HEK293 (cell line): ENCODE measurements around the gene ZNF219.

Source experiments
- CTCF ChIA-PET: fragments of 350-600 bp; formaldehyde crosslinking; extraction: SDS; loops from one replicate; lab custom pipeline; 2021; ENCODE audit warnings: antibody characterized with exemption; lab: Yijun Ruan, JAX
- POLR2A ChIA-PET: fragments of 300-600 bp; formaldehyde crosslinking; extraction: SDS; loops from one replicate; lab custom pipeline; 2020; ENCODE audit warnings: antibody characterized with exemption, inconsistent platforms; lab: Yijun Ruan, JAX
- H3K27ac ChIP-seq: fragments of 200-500 bp; sonication (Bioruptor generic); 2 replicates; pipeline ENCODE4 v1.5.1; 2014; ENCODE audit warnings: low read depth, low read length, control low read depth, inconsistent platforms; ENCODE audit errors: extremely low read depth
- H3K36me3 ChIP-seq, 2 experiments: fragments of 200-500 bp in 1 of 2; sonication (Bioruptor generic) in 1 of 2; 1 replicate in 1 of 2; 2 replicates in 1 of 2; pipeline ENCODE4 v1.5.1; 2014 to 2017; ENCODE audit warnings: inconsistent platforms in 2 of 2, low read length in 2 of 2; ENCODE audit not compliant: control insufficient read depth in 2 of 2, insufficient read depth in 1 of 2
- H3K4me1 ChIP-seq: fragments of 200-500 bp; sonication (Bioruptor generic); 2 replicates; pipeline ENCODE4 v1.5.1; 2014; ENCODE audit warnings: mild to moderate bottlenecking, low read length, inconsistent platforms; ENCODE audit not compliant: control insufficient read depth, insufficient read depth
- H3K4me3 ChIP-seq: 2 replicates; pipeline ENCODE4 v1.5.1; 2011; ENCODE audit warnings: low read depth, mild to moderate bottlenecking, control low read depth, low read length, moderate library complexity
- H3K9me3 ChIP-seq: fragments of 200-500 bp; sonication (Bioruptor generic); 2 replicates; pipeline ENCODE4 v1.5.1; 2014; ENCODE audit warnings: low read depth, low read length, inconsistent platforms; ENCODE audit not compliant: control insufficient read depth, insufficient read depth
- BCL11B ChIP-seq: fragments of 450-650 bp; formaldehyde crosslinking; IDR thresholded peaks from 2 replicates; pipeline ENCODE4 v1.5.1; 2016; ENCODE audit warnings: low read depth, missing biosample characterization, missing genetic modification characterization
- GLI4 ChIP-seq: fragments of 450-650 bp; formaldehyde crosslinking; IDR thresholded peaks from 2 replicates; pipeline ENCODE4 v1.5.1; 2016; ENCODE audit warnings: missing biosample characterization, missing genetic modification characterization
- GLIS2 ChIP-seq: fragments of 450-650 bp; formaldehyde crosslinking; IDR thresholded peaks from 2 replicates; pipeline ENCODE4 v1.5.1; 2016; ENCODE audit warnings: missing biosample characterization, missing genetic modification characterization
- KLF10 ChIP-seq: fragments of 450-650 bp; IDR thresholded peaks from 2 replicates; pipeline ENCODE4 v1.5.1; 2018; ENCODE audit warnings: missing biosample characterization, mild to moderate bottlenecking, missing genetic modification characterization
- KLF16 ChIP-seq: fragments of 450-650 bp; formaldehyde crosslinking; IDR thresholded peaks from 2 replicates; pipeline ENCODE4 v1.5.1; 2017; ENCODE audit warnings: missing biosample characterization, missing genetic modification characterization
- RBAK ChIP-seq: fragments of 450-650 bp; formaldehyde crosslinking; IDR thresholded peaks from 2 replicates; pipeline ENCODE4 v1.5.1; 2016; ENCODE audit warnings: missing biosample characterization, missing genetic modification characterization
- REPIN1 ChIP-seq: fragments of 450-650 bp; formaldehyde crosslinking; IDR thresholded peaks from 2 replicates; pipeline ENCODE4 v1.5.1; 2017; ENCODE audit warnings: missing biosample characterization, missing genetic modification characterization, low read depth
- SP7 ChIP-seq: fragments of 450-650 bp; formaldehyde crosslinking; IDR thresholded peaks from 2 replicates; pipeline ENCODE4 v1.5.1; 2016; ENCODE audit warnings: missing biosample characterization, missing genetic modification characterization
- YY1 ChIP-seq: fragments of 450-650 bp; formaldehyde crosslinking; IDR thresholded peaks from 2 replicates; pipeline ENCODE4 v1.5.1; 2018; ENCODE audit warnings: missing biosample characterization, missing genetic modification characterization
- YY2 ChIP-seq: fragments of 450-650 bp; formaldehyde crosslinking; IDR thresholded peaks from 2 replicates; pipeline ENCODE4 v1.5.1; 2016; ENCODE audit warnings: missing biosample characterization, missing genetic modification characterization
- ZBTB1 ChIP-seq: fragments of 450-650 bp; formaldehyde crosslinking; IDR thresholded peaks from 2 replicates; pipeline ENCODE4 v1.5.1; 2016; ENCODE audit warnings: missing biosample characterization, missing genetic modification characterization
- ZBTB20 ChIP-seq: fragments of 450-650 bp; formaldehyde crosslinking; IDR thresholded peaks from 2 replicates; pipeline ENCODE4 v1.5.1; 2016; ENCODE audit warnings: missing biosample characterization, missing genetic modification characterization
- ZNF114 ChIP-seq: fragments of 450-650 bp; formaldehyde crosslinking; IDR thresholded peaks from 2 replicates; pipeline ENCODE4 v1.5.0; 2017; ENCODE audit warnings: missing biosample characterization, missing genetic modification characterization
- ZNF239 ChIP-seq: fragments of 450-650 bp; formaldehyde crosslinking; IDR thresholded peaks from 2 replicates; pipeline ENCODE4 v1.5.1; 2016; ENCODE audit warnings: missing biosample characterization, missing genetic modification characterization
- ZNF37A ChIP-seq: fragments of 450-650 bp; IDR thresholded peaks from 2 replicates; pipeline ENCODE4 v1.5.1; 2018; ENCODE audit warnings: missing biosample characterization, missing genetic modification characterization
- ZNF423 ChIP-seq: fragments of 450-650 bp; formaldehyde crosslinking; IDR thresholded peaks from 2 replicates; pipeline ENCODE4 v1.5.1; 2016; ENCODE audit warnings: missing biosample characterization, missing genetic modification characterization
- ZNF426 ChIP-seq: fragments of 450-650 bp; formaldehyde crosslinking; IDR thresholded peaks from 2 replicates; pipeline ENCODE4 v1.5.1; 2017; ENCODE audit warnings: missing biosample characterization, missing genetic modification characterization, mild to moderate bottlenecking, inconsistent platforms, moderate library complexity
- ZNF433 ChIP-seq: fragments of 450-650 bp; formaldehyde crosslinking; IDR thresholded peaks from 2 replicates; pipeline ENCODE4 v1.5.1; 2016; ENCODE audit warnings: missing biosample characterization, missing genetic modification characterization, low read depth
- ZNF600 ChIP-seq: fragments of 450-650 bp; formaldehyde crosslinking; IDR thresholded peaks from 2 replicates; pipeline ENCODE4 v1.5.1; 2016; ENCODE audit warnings: missing biosample characterization, missing genetic modification characterization
- ZNF658 ChIP-seq: fragments of 450-650 bp; formaldehyde crosslinking; IDR thresholded peaks from 2 replicates; pipeline ENCODE4; 2016; ENCODE audit warnings: missing biosample characterization, missing genetic modification characterization
- ZNF768 ChIP-seq: fragments of 450-650 bp; formaldehyde crosslinking; IDR thresholded peaks from 2 replicates; pipeline ENCODE4 v1.5.1; 2018; ENCODE audit warnings: missing biosample characterization, mild to moderate bottlenecking, missing genetic modification characterization
- ZNF792 ChIP-seq: fragments of 450-650 bp; formaldehyde crosslinking; IDR thresholded peaks from 2 replicates; pipeline ENCODE4 v1.5.1; 2016; ENCODE audit warnings: missing biosample characterization, missing genetic modification characterization
- ZNF843 ChIP-seq: fragments of 450-650 bp; formaldehyde crosslinking; IDR thresholded peaks from 2 replicates; pipeline ENCODE4 v1.5.1; 2016; ENCODE audit warnings: missing biosample characterization, missing genetic modification characterization
- TF ChIP-seq, protein P1 (sequence below): fragments of 450-650 bp; formaldehyde crosslinking; IDR thresholded peaks from 2 replicates; pipeline ENCODE4 v1.5.1; 2016; ENCODE audit warnings: missing biosample characterization, missing genetic modification characterization
- TF ChIP-seq, protein P2 (sequence below): fragments of 450-650 bp; formaldehyde crosslinking; IDR thresholded peaks from 2 replicates; pipeline ENCODE4 v1.5.1; 2017; ENCODE audit warnings: missing biosample characterization, missing genetic modification characterization
- TF ChIP-seq, protein P3 (sequence below): fragments of 450-650 bp; formaldehyde crosslinking; IDR thresholded peaks from 2 replicates; pipeline ENCODE4 v1.5.1; 2016; ENCODE audit warnings: missing biosample characterization, missing genetic modification characterization
- TF ChIP-seq, protein P4 (sequence below): fragments of 450-650 bp; formaldehyde crosslinking; IDR thresholded peaks from 2 replicates; pipeline ENCODE4 v1.5.1; 2017; ENCODE audit warnings: missing biosample characterization, missing genetic modification characterization

The ZNF219 gene

DNA sequence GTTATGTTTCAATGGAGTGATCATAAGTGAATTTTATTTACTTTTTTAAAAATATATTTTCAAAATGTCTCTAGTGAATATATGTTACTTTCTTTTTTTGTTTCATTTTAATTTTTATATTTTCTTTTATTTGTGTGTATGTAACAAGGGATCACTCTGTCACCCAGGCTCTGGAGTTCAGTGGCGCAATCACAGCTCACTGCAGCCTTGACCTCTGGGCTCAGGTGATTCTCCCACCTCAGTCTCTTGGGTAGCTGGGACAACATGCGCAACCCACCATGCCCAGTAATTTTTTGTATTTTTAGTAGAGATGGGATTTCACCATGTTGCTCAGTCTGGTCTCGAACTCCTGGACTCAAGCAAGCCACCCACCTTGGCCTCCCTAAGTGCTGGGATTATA, 20.5 kb upstream of the ZNF219 start:
- no peaks in the 10 kb centered on the region; a peak in 1 of 3 replicates for H3K36me3 ChIP-seq
- no peaks in the 10 kb centered on the region for H3K9me3 ChIP-seq
- H3K27ac ChIP-seq, result no peak overlapping the region
- H3K4me3 ChIP-seq, result no peak overlapping the region
- ChIA-PET POLR2A (no interaction called here), CTCF (interaction anchor here (0.7 to 1.4 kb wide), 3 partner anchors 14 to 147 kb away, joined by 3 to 6 read pairs (median 3); no protein-coding TSS in a partner anchor)
- no peak for TF ChIP-seq REPIN1
- no peak for TF ChIP-seq ZNF768
- TF ChIP-seq ZNF37A, result no peak
- TF ChIP-seq ZNF658 (tag by site-specific recombination), result no peak
- TF ChIP-seq, protein P1, sequence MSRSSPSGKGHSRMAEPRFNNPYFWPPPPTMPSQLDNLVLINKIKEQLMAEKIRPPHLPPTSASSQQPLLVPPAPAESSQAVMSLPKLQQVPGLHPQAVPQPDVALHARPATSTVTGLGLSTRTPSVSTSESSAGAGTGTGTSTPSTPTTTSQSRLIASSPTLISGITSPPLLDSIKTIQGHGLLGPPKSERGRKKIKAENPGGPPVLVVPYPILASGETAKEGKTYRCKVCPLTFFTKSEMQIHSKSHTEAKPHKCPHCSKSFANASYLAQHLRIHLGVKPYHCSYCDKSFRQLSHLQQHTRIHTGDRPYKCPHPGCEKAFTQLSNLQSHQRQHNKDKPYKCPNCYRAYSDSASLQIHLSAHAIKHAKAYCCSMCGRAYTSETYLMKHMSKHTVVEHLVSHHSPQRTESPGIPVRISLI (tag by site-specific recombination), result no peak
- TF ChIP-seq ZBTB1 (tag by site-specific recombination), result no peak
- TF ChIP-seq, protein P2, sequence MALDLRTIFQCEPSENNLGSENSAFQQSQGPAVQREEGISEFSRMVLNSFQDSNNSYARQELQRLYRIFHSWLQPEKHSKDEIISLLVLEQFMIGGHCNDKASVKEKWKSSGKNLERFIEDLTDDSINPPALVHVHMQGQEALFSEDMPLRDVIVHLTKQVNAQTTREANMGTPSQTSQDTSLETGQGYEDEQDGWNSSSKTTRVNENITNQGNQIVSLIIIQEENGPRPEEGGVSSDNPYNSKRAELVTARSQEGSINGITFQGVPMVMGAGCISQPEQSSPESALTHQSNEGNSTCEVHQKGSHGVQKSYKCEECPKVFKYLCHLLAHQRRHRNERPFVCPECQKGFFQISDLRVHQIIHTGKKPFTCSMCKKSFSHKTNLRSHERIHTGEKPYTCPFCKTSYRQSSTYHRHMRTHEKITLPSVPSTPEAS, result no peak
- no peak for TF ChIP-seq GLI4 (tag by site-specific recombination)
- TF ChIP-seq, all 188 proteins: peak for 0
- H3K4me1 ChIP-seq, result no peaks in the 10 kb centered on the region

DNA sequence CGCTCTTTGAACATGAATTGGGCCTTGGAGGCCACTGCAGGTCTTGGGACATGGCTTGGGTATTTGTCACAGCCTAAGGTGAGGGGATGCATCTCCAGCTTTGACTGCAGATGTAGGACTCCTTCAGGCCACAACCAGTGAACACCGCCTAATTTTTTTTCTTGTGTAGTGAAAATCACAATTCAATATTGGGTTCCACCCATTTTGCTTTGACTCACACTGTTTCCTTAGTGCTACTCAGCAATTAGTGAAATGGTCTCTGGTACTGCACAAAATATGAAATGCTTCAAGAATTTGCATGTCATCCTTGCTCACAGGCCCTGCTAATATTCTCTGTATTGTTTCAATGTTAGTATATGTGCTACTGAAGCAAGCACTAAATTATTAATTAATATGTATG, 14.9 kb upstream of the ZNF219 start:
- no peaks in the 10 kb centered on the region for H3K9me3 ChIP-seq
- ChIA-PET POLR2A (no interaction called here), CTCF (interaction anchor here (1.0 to 1.1 kb wide), 2 partner anchors 9 to 99 kb away, joined by 3 read pairs; no protein-coding TSS in a partner anchor)
- TF ChIP-seq, protein P3, sequence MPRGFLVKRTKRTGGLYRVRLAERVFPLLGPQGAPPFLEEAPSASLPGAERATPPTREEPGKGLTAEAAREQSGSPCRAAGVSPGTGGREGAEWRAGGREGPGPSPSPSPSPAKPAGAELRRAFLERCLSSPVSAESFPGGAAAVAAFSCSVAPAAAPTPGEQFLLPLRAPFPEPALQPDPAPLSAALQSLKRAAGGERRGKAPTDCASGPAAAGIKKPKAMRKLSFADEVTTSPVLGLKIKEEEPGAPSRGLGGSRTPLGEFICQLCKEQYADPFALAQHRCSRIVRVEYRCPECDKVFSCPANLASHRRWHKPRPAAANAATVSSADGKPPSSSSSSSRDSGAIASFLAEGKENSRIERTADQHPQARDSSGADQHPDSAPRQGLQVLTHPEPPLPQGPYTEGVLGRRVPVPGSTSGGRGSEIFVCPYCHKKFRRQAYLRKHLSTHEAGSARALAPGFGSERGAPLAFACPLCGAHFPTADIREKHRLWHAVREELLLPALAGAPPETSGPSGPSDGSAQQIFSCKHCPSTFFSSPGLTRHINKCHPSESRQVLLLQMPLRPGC, result no peak
- no peak for TF ChIP-seq ZNF114 (tag by site-specific recombination)
- TF ChIP-seq ZBTB20 (tag by site-specific recombination), result no peak
- no peak for TF ChIP-seq ZNF792 (tag by site-specific recombination)
- TF ChIP-seq, protein P4, sequence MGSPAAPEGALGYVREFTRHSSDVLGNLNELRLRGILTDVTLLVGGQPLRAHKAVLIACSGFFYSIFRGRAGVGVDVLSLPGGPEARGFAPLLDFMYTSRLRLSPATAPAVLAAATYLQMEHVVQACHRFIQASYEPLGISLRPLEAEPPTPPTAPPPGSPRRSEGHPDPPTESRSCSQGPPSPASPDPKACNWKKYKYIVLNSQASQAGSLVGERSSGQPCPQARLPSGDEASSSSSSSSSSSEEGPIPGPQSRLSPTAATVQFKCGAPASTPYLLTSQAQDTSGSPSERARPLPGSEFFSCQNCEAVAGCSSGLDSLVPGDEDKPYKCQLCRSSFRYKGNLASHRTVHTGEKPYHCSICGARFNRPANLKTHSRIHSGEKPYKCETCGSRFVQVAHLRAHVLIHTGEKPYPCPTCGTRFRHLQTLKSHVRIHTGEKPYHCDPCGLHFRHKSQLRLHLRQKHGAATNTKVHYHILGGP (tag by site-specific recombination), result no peak
- no peak for TF ChIP-seq ZNF433 (tag by site-specific recombination)
- no peak for TF ChIP-seq BCL11B (tag by site-specific recombination)
- no peak for TF ChIP-seq YY2 (tag by site-specific recombination)
- TF ChIP-seq ZNF423 (tag by site-specific recombination), result no peak
- no peak overlapping the region for H3K4me3 ChIP-seq
- no peaks in the 10 kb centered on the region for H3K36me3 ChIP-seq
- H3K4me1 ChIP-seq, result no peaks in the 10 kb centered on the region
- no peak overlapping the region for H3K27ac ChIP-seq

DNA sequence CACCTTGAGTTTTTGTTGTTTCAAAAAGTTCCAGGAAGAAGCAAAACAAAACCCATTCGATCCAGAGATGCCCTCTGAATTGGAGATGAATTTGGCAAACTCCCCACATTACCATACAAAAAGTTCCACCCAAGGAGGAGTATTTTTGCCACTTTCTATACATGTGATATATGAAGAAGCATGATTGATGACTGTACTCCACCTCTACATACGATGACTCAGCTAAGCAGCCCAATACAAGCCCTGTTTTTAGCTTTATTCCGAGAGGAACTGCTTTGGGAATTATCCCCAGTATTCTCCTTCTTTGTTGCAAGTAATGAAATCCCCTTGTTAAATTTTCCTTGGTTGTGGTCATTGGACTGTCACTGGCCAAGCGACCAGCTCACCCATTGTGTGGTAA, 13.8 kb upstream of the ZNF219 start:
- Histone ChIP-seq H3K36me3 (no peaks in the 10 kb centered on the region), H3K27ac (no peak overlapping the region), H3K9me3 (no peaks in the 10 kb centered on the region), H3K4me1 (0 out of 2 replicates have a peak, but pooled peaks cover 2% of the 10 kb centered on the region), H3K4me3 (no peak overlapping the region)
- ChIA-PET CTCF (interaction anchor here (0.8 to 1.1 kb wide), 2 partner anchors 8 to 70 kb away, joined by 3 read pairs; no protein-coding TSS in a partner anchor), POLR2A (interaction anchor here (0.6 to 0.7 kb wide), 2 partner anchors 17 to 22 kb away, joined by 3 to 5 read pairs; no protein-coding TSS in a partner anchor)
- TF ChIP-seq ZNF843 (tag by site-specific recombination) (no peak), KLF16 (no peak), ZNF600 (tag by site-specific recombination) (no peak), YY1 (no peak), KLF10 (tag by site-specific recombination) (no peak), ZNF239 (no peak), ZNF426 (tag by site-specific recombination) (no peak), GLIS2 (tag by site-specific recombination) (no peak), RBAK (tag by site-specific recombination) (no peak), SP7 (tag by site-specific recombination) (no peak)
